Activated naive CD4-positive, alpha-beta T cell treated with anti-CD3 and anti-CD28 coated beads, Interleukin-2, amount 50 U/mL, for 72 hours (primary cell): Measurements from ENCODE around the gene POLR1H. TPM values are rescaled to one million over a fixed set of nuclear protein-coding genes. Genes with fewer than 3 reads are reported as not detected.

Experiments
- ATAC-seq, 2 donors: fragments of 150-1000 bp; cut with Tn5 transposase; 2 replicates each; pipeline ENCODE4 v1.10.0; 2021; ENCODE audit warnings: mild to moderate bottlenecking in 2 of 2, moderate library complexity in 2 of 2
- DNase-seq, 2 donors: peaks; one replicate each; pipeline ENCODE4 v3.0.0; 2021 to 2022; ENCODE audit warnings: low spot score in 2 of 2
- H3K27ac Mint-ChIP-seq, 2 donors: one replicate each; pipeline ENCODE4 v1.8.0; 2022; ENCODE audit warnings: mild to moderate bottlenecking in 2 of 2, mixed read lengths in 2 of 2
- H3K36me3 Mint-ChIP-seq, 2 donors: one replicate each; pipeline ENCODE4 v1.8.0; 2022; ENCODE audit warnings: mixed read lengths in 2 of 2
- H3K9me3 Mint-ChIP-seq, 2 donors: one replicate each; pipeline ENCODE4 v1.8.0; 2022; ENCODE audit warnings: mixed read lengths in 2 of 2
- total RNA-seq, 2 donors: library from RNA; stranded (reverse); gene quantifications; one replicate each; pipeline ENCODE4 v1.2.3, GENCODE V29; 2022

POLR1H gene
- total RNA-seq, 2 donors from 2014 or later = 52.7 to 65.6 TPM

DNA sequence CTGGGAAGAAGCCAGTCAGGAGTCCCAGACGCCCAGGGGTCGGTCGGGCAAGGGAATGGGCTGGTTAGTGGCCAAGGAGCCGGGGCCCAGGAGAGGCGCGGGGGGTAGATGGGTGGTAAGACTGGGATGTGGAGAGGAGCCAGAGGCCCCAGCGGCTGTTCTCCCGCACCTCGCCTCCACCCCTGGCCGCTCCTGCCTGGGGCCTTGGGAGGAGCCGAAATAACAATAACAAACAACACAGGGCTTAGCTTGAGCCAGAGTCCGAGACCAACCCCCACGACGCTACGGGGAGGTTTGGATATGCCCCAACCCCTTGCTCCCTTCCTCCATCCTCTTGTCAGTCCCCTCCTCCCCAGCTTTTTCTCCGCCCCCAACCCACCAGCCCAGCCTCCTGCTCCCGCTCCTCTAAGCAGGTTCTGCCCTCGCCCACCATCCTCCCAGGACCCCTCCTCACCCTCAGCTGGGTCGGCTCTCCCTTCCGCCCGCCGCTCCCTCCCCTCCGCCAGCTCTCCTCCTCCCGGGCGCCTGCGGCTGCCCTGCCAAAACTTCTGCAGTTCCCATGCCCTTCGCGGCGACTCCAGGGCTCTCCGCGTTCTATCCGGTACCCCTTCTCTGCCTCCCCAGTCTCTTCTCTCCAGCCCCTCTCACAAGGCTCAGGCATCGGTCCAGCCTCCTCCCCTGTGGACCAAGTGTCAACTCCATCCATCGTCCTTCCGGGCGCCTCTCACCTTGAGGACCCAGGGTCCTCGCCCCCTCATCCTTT, 13.4 kb downstream of the POLR1H start:
- DNase-seq = no peak
- H3K36me3 Mint-ChIP-seq = peaks cover 19 to 22% of the 10 kb centered on the region in 2 donors
- peak in 1 of 2 donors; percentile 20 for ATAC-seq
- H3K9me3 Mint-ChIP-seq = no peaks in the 10 kb centered on the region
- peak overlapping the region in 1 of 2 donors; percentile 17 for H3K27ac Mint-ChIP-seq

DNA sequence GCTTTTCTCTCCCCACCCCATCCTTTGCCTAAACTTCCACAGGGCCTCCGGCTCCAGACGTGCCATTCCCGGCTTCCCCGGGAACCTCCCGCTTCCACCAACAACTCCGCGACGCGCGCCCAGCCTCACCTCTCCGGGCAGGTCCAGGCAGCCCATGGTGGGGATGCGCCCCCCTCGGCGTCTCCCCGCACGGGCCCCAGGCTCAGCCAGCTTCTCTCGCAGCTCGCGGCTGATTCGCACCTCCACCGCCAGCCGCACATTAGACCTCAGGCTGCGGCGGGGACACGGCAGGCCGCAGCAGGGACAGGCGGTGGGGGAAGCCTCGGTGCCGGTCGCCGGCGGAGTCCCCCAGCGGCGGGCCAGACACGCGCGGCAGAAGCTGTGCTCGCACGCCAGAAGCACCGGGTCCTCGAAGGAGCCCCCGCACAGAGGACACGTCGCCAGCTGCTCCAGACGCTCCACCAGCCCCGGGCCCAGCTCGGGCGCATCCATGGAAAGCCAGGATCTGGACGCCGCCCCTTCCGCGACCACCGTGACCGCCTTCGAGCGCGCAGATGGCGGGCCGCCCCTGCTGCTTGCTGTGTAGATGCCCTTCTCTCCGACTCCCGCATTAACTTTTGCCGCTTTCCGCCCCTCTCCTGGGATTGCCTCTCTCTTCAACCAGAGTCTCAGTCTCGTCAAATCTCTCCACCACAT, 14.2 kb downstream of the POLR1H start, which contains the start of gene RNF39:
Gene RNF39, minus strand, starts transcription at position 676 of the 696 bp plus-strand sequence. Its CDS starts 184 bp downstream, at position 492.
- ATAC-seq (peak in 1 of 2 donors; percentile 33), DNase-seq (no peak)
- peak within 1 kb of the TSS in 1 of 2 donors; percentile 39 for H3K27ac Mint-ChIP-seq
- H3K9me3 Mint-ChIP-seq = no peaks in the 10 kb centered on the region
- H3K36me3 Mint-ChIP-seq = peaks cover 14 to 18% of the 10 kb centered on the region in 2 donors

DNA sequence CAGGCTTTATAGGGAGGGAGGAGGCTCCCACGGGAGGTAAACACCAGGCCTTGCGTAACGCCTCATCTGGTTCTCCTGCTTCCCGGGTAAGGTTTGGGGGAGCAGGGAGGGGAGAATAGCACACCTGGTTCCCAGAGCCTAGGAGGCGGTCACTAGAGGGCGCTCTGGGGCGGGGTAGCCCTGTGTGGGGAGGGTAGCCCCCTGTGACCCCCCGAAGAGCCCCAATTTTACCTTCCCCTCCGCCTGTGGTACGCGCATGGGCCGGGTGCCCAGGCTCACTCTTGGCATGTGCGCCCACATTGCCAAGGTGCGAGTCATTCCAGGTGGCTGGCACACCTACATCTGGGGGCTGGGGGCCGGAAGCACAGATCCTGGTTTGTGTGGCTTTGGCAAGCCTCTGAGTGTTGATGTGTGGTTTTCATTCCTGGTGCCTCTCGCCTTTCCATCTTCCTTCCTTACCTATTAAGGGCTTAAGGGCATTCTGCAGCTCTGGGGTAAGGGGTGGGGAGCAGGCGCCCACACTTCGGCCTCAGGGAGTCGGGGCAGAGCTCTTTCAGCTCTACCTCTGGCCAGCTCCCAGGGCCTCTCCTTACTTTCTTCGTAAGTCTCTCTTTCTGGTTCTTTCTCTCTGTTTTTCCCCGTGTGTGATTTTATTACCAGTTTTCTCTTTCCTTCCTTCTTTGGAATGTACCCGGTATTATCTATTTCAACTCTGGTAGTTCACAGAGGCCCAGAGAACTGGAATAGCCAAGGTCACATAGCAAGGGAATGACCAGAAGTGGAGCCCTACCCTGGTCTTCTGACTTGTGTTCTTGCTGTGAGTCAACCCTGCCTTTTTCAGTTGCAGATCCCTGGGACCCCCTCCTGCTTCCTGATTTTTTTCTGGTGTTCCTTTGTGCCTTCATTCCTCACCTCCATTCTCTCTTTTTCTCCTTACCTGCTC, 15.0 kb downstream of the POLR1H start:
- Mint-ChIP-seq H3K36me3 (peaks cover 8 to 11% of the 10 kb centered on the region in 2 donors), H3K9me3 (no peaks in the 10 kb centered on the region), H3K27ac (peak overlapping the region in 1 of 2 donors; percentile 39)
- peak in 1 of 2 donors; percentile 45 for DNase-seq
- ATAC-seq = peak; percentile 8 to 65

DNA sequence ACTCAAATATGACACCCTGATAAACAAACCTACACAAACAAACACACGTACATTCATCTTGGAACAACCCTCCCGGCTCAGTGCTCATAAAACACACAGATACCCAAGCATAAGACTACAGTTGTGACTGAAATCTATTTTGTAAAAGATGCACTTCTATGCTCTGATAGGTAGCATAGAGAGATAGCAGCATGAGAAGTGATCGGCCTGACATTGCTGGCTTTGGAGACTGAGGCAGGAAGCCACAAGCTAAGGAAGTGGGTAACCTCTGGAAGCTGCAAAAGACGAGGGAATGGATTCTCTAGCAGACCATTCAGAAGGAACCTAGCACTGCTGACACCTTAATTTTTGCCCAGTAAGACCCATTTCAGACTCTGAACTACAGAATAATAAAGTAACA, 16.2 kb downstream of the POLR1H start:
- Mint-ChIP-seq H3K36me3 (peaks cover 4 to 5% of the 10 kb centered on the region in 2 donors), H3K9me3 (no peaks in the 10 kb centered on the region), H3K27ac (no peak overlapping the region)
- ATAC-seq = peak in 1 of 2 donors; percentile 23
- DNase-seq = no peak

DNA sequence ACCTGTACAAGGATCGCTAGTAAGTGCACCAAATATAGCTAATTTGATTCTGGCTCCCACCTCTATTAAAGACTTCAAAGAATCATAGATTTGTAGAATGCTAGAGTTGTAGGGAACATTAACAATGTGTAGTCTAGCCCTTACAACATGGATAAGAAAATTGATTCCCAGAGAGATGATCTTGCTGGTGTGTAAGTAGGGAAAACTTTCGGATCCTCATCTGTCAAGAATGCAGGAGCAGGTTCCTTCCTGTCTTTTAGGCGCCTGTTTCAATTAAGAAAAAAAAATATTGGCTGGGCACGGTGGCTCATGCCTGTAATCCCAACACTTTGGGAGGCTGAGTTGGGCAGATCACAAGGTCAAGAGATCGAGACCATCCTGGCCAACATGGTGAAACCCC, 26.8 kb downstream of the POLR1H start:
- ATAC-seq = no peak

DNA sequence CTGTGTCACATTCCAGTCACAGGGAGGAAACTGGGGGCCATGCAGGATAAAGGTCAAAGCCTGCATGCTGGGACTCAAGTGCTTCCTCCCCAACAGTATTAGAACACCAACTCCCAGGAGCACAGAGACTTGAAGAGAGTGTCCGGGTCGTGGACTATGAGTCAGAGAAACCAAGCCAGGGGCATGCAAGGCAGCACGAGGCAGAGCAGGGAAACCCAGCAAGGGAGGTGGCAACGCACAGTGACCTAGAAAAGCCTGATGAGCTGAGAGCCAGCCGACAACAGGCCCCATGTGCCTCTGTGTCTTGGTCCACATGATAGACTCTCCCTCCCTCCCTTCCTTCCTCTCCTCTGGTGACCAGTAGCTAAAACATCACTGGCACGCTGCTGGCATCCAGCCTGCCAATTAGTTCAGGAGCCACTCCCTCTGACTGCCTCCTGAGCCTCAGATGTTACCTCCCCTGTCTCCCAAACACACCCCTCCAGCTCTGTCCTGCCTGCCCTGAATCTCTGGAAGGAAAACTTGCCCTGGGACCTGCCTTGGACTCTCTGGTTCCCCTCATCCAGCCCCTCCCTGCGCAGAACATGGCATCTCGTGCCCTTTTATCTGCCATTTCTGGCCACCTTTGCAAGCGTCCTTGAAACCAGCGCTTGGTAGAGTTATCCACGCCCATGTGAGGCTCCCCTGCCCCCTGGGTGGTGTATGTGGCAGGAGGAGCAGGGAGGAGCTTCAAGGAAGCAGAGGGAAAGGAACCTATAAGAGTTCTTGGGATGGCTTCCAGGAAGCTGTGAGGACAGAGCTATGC, 30.7 kb downstream of the POLR1H start:
- Mint-ChIP-seq H3K27ac (no peak overlapping the region), H3K9me3 (no peaks in the 10 kb centered on the region), H3K36me3 (no peaks in the 10 kb centered on the region)
- ATAC-seq = no peak
- DNase-seq = no peak

More for the DNA sequence above, 26.8 kb downstream of the POLR1H start:
- Mint-ChIP-seq H3K27ac (no peak overlapping the region), H3K36me3 (no peaks in the 10 kb centered on the region), H3K9me3 (no peaks in the 10 kb centered on the region)
- DNase-seq = no peak

DNA sequence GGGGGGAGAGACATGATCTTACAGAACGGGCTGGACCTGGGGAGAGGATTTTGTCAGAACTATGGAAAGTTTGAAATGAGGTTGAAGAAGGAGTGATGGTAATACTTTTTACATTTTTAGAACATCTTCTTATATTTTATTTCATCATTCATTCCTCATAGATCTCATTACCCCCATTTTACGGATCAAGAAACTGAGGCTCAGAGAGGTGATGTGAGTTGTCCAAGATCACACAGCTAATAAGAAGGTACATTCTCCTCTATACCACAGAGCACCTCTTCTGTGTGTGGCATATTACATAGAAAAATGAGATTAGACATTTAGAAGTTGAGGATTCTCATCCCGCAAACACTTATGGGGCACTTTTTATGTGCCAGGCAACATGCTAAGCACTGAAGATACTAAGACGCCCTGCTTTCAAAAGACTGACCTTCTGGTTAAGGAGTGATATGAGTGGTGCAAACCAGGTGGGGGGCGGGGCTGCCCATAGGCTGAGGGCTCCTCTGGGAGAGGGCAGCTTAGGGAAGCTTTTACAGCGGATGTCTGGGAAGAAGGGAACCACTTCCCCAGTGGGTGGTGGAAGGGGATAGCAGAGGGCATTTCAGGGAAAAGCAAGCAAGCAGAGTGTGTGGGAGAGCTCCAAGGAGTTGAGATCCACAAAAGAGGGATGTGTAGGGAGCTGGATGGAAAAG, 31.9 kb downstream of the POLR1H start:
- Mint-ChIP-seq H3K36me3 (no peaks in the 10 kb centered on the region), H3K9me3 (no peaks in the 10 kb centered on the region), H3K27ac (no peak overlapping the region)
- DNase-seq = no peak
- ATAC-seq = no peak

DNA sequence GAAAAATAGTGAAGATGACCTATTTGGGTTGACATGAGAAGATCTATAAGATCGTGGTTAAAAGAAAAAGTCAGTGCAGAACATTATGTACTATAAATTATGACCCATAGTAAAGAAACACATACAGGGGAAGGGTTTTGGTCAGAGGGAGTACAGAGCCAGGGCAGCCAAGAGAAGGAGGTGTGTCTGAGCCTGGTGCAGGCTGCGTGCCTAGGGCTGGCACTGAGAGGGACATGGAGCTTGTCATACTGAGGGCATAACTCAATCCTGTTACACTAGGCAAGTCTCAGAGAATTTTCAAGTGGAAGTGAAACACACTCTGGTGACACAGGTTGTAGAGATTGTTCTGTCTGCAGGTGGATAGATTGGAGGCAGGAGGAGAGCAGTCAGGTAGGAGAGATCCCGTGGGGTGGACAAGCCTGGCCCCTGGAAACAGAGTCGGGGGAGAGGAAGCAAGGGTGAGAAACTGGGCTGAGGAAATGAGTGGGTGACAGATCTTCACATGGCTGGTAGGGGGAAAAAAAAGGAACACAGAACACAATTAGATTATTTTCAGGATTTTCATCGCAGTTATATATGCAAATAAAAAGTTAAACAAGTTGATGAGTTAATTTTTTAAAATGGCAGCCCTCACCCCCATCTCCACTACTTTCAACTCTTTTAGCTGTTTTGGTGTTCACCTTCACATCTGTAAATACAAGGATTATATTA, 33.0 kb downstream of the POLR1H start:
- no peak overlapping the region for H3K27ac Mint-ChIP-seq
- H3K9me3 Mint-ChIP-seq = no peaks in the 10 kb centered on the region
- ATAC-seq (no peak), DNase-seq (no peak)
- no peaks in the 10 kb centered on the region for H3K36me3 Mint-ChIP-seq

DNA sequence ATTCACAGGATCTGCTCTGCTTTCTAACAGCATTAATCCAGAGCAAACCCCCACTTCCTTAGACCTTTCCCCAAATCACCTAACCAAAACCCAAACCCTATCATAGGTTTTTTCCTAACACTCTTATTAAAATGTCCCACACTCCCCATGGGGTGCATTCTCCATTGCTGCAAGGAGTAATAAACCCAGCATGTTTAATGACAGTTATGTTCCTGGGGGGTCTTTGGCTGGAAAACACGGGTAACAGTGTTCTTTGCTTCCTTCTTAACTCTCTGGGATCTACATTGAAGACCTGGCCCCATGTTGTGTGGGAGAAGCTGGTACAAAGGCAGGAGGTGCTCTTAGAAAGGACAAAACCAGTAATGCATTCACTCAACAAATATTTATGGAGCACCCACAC, 35.8 kb downstream of the POLR1H start:
- Mint-ChIP-seq H3K9me3 (no peaks in the 10 kb centered on the region), H3K36me3 (no peaks in the 10 kb centered on the region), H3K27ac (no peak overlapping the region)
- DNase-seq (no peak), ATAC-seq (no peak)

DNA sequence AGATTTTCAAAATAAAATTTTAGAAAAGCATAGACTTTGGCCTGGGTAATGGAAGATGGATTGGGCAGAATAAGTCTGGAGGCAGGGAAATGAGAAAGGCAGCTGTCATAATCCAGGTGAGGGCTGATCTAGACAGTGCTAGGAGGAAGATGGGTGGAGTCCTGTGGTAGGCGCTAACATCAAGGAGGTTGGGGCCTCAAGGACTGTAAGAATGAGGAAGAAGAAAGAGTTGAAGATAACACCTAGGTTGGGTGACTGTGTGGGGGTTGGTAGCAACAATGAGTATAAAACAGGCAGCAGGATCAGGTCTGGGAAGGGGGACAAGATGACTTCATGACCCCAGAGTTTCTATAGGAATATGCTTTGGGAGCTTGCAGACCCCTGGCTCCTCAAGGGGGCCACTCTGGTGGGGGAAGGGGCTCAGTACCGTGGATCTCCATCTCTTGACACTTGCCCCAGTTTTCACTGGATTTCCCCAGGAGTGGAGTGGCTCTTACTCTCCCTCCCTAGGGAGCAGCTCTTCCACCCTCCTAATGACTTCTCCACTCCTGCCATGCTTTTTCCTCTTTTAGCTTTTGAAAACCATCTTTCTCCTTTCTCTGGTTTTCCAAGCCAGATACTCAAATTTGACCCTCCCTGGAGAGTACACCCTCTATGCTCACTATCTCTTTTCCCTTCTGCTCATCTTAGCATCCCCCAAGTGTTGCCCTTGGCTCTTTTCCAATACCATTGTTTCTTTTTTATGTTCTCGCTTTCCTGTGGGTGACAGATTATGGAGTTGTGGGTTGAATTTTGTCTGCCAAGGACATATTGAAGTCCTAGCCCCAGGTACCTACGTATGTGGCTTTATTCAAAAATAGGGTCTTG, 37.1 kb downstream of the POLR1H start:
- Mint-ChIP-seq H3K27ac (no peak overlapping the region), H3K9me3 (no peaks in the 10 kb centered on the region), H3K36me3 (no peaks in the 10 kb centered on the region)
- ATAC-seq (no peak), DNase-seq (no peak)

DNA sequence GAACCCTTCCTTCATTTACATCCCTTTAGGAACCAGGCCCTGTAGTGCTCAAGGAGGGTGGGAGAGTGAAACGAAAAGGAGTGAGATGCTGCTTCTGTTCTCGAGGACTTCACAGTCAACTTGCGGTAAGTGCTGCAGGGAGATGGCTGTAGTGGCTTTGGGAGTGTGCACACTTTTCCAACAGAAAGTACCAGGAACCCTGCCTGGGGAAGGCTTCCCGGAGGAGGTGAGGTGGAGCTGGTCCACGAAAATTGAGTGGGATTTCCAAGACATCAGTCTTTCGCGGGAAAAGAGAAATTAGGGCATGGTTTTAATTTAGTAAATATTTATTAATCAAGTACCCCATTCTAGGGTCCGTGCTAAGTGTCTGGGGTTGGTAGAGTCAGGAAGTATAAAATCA, 39.1 kb downstream of the POLR1H start:
- H3K9me3 Mint-ChIP-seq = no peaks in the 10 kb centered on the region
- H3K27ac Mint-ChIP-seq = peak overlapping the region in 1 of 2 donors; percentile 48
- DNase-seq = no peak
- H3K36me3 Mint-ChIP-seq = no peaks in the 10 kb centered on the region
- ATAC-seq = no peak

DNA sequence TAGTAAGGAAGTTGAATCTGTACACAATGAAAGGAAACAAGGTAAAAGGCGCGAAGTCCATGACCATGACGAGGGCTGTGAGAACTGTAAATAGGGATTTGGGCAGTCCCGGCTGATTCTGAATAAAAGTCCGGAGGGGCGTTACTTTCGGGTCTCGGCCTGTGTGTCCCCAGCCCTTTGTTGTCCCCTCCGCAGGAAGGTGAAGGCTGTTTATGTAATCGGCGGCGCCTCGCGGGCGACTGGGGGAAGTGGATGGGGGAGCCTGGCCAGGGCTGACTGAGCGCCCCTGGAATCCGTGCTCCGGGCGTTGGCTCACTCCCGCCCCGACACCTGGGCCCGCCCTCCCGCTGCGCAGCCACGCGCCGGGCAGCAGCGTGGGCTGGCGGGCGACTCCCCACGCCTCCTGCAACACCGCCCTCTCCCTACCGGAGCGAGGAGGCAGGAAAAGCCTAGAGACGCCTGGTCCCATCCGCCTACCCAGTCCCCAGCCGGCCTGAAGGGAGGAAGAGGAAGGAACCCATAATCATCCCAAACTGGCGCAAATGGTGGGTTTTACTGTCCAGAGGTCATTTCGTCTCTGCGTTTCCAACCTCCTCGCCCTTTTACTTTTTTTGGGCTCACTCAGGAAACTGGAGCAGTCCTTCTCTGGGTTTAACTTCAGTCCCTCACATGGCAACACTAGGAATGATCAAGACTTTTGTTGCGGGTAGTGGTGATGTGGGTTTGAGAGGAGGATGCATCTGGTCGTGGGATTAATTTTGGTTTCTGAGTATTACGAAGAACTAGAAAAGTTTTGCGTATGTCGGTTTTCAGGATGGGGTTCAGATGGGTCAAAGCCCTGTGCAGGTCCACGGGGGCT, 39.7 kb downstream of the POLR1H start:
- Mint-ChIP-seq H3K9me3 (no peaks in the 10 kb centered on the region), H3K36me3 (no peaks in the 10 kb centered on the region), H3K27ac (no peak overlapping the region)
- ATAC-seq = peak; percentile 1 to 16
- no peak for DNase-seq
